ENCODE results near the gene IRX3. TPM values are rescaled to one million over a fixed set of nuclear protein-coding genes. Genes with fewer than 3 reads are reported as not detected.

The IRX3 gene
- total RNA-seq, 6 experiments from 2014 or later: 5.9 to 19.4 (median 17.3) TPM

- H3K9me3 Mint-ChIP-seq: no peaks in the 10 kb centered on the region
- TF ChIP-seq CTCF (IDR thresholded peaks at IDR 0.05): no peak
- peaks cover 17% of the 10 kb centered on the region for H3K4me1 Mint-ChIP-seq (ENCODE audit: low read depth)
- H3K27me3 Mint-ChIP-seq (ENCODE audit: insufficient read depth): peaks cover 15% of the 10 kb centered on the region
- DNase-seq: no peak
- H3K4me3 Mint-ChIP-seq: no peak overlapping the region
- peaks cover 9% of the 10 kb centered on the region for H3K36me3 Mint-ChIP-seq (ENCODE audit: low read depth)
- no peak overlapping the region for H3K27ac Mint-ChIP-seq
These were observed 47.1 kb downstream of the IRX3 start for GRCh38 chr16:54239456-54239855.

GRCh38 chr16:54236773-54237172, 49.8 kb downstream of the IRX3 start:
- H3K27ac Mint-ChIP-seq: peak overlapping the region; percentile 80

GRCh38 chr16:54233615-54234014, 53.0 kb downstream of the IRX3 start:
- DNase-seq: no peak
- Mint-ChIP-seq H3K27me3 (ENCODE audit: insufficient read depth) (peaks cover 14% of the 10 kb centered on the region), H3K4me1 (ENCODE audit: low read depth) (peaks cover 17% of the 10 kb centered on the region), H3K36me3 (ENCODE audit: low read depth) (peaks cover 5% of the 10 kb centered on the region), H3K4me3 (no peak overlapping the region), H3K9me3 (no peaks in the 10 kb centered on the region), H3K27ac (no peak overlapping the region)
- TF ChIP-seq CTCF (IDR thresholded peaks at IDR 0.05): no peak

More at GRCh38 chr16:54236773-54237172, 49.8 kb downstream of the IRX3 start:
- Mint-ChIP-seq H3K36me3 (ENCODE audit: low read depth) (peaks cover 5% of the 10 kb centered on the region), H3K4me1 (ENCODE audit: low read depth) (peaks cover 17% of the 10 kb centered on the region), H3K9me3 (no peaks in the 10 kb centered on the region), H3K27me3 (ENCODE audit: insufficient read depth) (peaks cover 6% of the 10 kb centered on the region), H3K4me3 (no peak overlapping the region)
- TF ChIP-seq CTCF (IDR thresholded peaks at IDR 0.05): no peak
- peak; percentile 86 for DNase-seq
